GM18505 (cell line): ENCODE measurements around the gene RAB11FIP2.
A peak's percentile ranks its signal among the peaks of the same experiment; 100 is the strongest.

ENCODE experiments used
- ATAC-seq: cut with Tn5 transposase; IDR thresholded peaks from one replicate; pipeline ENCODE4 v1.9.1; 2021; ENCODE audit not compliant: unreplicated experiment
- POLR2A ChIP-seq: IDR thresholded peaks from 4 replicates; pipeline ENCODE4 v1.6.1; 2011; ENCODE audit warnings: borderline replicate concordance; ENCODE audit not compliant: insufficient read depth, insufficient read length; ENCODE audit errors: extremely low read depth

Gene RAB11FIP2

DNA sequence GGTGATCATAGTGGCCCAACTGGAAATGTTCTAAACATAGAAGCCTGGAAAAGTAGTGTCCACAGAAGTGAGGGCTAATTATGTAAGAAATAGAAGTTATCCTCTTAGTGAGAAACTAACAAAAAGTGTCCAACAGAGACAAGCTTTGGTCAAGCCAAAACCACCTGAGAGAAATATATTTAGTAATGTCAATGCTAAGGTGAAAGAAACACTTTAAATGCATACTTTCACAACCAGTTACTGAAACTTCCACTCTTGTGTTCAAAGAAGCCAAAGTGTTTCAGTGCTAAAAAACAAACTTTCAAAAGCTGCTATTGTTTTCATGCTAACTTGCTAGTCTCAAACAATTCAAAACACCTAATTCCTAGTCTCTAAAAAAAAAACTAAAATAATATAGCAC is 18.1 kb downstream of the RAB11FIP2 start:
- no peak for TF ChIP-seq POLR2A
- ATAC-seq: peak; percentile 76

DNA sequence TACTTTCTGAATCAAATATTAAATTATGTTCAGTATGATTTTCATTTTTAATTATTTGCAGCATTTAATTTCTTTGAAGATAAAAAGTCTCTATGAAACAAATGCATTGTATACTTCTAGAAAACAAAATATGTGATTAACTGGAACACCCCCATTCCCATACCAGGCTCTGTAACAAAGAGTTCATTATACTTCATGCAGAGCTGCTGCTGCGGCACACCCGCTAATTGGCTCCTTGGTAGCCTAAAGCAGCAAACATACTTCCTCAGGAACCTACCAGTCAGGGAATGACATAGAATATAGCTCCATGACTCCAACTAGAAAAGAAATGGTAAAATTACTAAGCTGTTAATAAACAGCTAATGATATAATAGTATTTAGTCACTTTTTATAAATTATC is 19.3 kb downstream of the RAB11FIP2 start:
- no peak for TF ChIP-seq POLR2A
- no peak for ATAC-seq

DNA sequence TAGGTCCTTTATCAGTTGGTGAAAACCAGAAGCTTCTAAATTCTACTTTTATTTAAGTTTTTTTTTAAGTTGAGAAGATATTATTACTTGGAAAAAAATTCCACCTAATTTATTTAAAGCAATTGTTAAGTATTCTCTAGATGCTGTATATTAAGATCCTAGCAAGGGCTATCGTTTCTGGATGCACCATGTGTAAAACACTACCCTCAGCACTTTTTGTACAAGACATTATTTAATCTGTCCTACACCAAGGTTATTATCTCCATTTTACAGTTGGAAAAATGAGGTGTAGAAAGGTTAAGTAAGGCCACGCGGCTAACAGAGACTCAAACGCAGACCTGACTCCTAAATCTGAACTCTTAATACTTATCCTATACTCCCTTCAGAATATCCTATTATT is 19.8 kb downstream of the RAB11FIP2 start:
- TF ChIP-seq POLR2A: no peak

DNA sequence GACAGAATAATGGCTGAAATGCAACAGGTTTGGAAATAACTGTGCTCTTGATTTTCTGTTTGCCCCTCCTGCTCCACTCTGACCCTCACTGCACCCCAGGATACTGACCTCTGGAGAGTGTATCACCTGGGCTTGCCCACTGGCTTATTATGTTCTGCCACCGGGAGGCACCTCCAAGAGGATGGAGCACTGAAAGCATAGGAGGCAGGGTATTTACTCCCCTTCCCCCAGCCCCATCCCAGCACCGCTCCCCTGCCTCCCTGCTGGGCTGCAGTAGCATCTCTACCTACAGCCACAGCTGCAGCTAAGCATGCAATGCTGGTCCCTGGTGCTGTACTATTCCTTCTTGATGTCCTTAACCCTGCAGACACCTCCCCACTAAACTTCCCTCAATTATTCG is 26.4 kb downstream of the RAB11FIP2 start:
- TF ChIP-seq POLR2A: no peak
- no peak for ATAC-seq

More for the DNA sequence above, 19.8 kb downstream of the RAB11FIP2 start:
- no peak for ATAC-seq

DNA sequence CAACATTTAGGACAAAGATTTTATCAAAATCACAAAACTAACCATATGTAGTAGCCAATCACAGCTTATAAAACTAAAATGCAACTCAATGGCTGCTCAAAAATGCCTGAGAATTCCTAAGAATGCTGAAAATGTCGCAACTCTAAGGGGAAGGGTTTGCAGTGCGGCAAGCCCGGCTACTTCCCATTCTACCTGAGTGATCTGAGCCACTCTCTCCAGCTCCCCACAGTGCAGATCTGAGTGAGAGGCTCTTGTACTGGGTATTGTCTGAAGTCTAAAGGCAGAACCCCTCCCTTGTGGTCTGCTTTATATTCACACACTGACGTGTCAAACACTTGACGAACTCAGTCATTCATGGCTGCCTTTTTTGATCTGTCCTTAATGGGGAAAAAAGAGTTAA is 28.9 kb downstream of the RAB11FIP2 start:
- TF ChIP-seq POLR2A: no peak
- no peak for ATAC-seq

DNA sequence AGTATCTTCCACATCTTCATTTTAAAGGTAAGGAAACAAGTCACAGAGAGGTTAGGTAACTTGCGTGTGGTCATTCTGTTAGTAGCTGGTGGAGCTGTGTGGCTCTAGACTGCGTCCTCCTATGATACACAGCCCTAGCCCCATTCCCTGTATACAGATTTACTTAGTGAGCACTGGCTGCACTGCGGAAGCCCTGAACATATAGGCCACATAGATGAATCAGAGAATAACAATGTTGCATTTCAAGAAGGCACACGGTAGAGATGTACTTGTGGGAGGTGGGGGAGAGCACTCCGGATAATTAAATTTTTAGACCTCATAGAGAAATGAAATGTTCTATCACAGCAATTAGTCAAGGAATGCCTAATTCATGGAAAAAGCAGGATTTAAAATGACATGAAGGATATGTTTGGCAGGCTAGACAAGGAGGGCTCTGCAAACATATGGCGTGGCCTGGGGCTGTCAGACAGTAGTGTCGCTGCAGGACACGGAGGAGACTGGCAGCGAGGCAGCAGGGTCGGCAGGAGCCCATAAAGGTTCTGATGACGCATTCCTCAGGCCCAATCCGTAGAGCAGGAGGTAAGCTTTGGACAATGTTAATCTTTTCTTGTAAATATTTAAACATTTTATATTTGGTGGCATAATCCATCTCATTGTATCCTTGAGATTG is 29.5 kb downstream of the RAB11FIP2 start:
- no peak for TF ChIP-seq POLR2A

DNA sequence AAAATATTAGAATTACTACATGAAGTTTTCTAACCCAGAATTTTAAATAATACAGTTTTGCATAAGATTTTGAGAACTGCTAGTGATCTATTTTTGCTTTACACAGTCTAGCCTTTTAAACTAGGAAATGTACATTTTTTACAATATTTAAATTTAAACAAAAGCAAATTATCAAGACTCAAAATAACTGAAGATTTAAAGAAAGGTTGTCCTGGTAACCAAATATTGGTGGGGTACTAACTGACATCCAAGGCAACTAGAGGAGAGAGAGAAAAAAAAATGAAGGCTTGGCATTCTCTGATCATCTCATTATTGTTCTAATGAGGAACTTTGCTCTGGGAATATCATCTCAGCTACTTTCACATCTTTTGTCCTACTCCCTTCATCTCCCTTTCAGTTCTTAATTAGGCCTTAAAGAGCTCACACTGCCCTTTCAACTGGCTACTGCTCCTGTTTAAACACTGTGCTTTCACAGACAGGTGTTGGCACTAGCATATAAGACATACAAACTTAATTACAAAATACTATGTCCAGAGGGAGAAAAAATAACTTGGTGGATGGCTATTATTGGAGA is 33.7 kb downstream of the RAB11FIP2 start:
- no peak for TF ChIP-seq POLR2A

More for the DNA sequence above, 29.5 kb downstream of the RAB11FIP2 start:
- ATAC-seq: no peak

DNA sequence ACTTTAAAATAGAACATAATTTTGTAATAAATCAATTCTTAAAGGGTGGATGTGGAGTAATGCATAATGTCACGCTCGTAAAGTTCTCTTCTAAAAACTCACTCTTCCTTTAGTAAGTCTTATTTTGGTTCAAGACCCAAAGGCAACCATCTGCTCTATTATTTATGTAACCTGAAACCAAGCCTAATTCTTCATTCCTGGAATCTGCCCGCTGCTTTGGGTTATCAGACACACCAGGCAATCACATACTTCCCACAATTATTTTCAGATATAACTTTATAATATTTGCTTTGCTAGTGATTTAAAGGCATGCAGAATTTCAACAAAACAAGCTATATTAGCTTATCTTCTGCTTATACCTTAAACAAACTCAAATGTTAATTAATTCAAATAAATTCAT is 39.0 kb downstream of the RAB11FIP2 start:
- no peak for ATAC-seq
- TF ChIP-seq POLR2A: no peak

More for the DNA sequence above, 33.7 kb downstream of the RAB11FIP2 start:
- ATAC-seq: no peak

DNA sequence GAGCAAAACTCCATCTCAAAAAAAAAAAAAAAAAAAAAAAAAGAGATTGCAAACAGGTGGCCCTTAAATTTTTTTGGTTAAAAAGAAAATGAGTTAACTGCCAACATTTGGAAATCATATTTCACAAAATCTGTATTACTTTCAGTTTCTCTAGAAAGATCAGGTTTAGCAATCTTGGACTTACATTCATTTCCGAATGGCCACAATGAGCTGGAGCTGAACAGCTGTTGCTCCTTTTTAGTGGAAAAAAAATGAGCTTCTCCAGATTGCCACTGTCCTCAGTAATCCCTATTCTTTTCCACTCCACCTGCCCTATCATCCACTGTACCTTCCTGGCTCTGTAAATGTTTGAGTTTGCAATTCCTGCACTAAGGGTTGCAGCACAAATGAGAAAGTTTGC is 43.6 kb downstream of the RAB11FIP2 start:
- no peak for TF ChIP-seq POLR2A

DNA sequence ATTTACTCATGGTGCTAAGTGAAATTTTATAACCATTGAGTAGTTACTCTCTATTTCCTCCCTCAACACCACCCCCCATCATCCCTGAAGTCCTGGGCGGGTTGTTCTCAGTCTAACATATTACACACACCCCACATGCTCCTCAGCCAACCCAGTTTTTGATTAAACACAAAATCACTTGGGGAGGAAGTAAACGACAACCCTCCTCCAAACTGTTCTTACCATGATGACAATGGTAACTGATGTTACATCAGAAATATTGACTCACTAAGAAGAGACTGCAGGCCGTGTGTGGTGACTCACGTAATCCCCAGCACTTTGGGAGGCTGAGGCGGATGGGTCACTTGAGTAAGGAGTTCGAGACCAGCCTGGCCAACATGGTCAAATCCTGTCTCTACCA is 44.2 kb downstream of the RAB11FIP2 start:
- no peak for ATAC-seq
- no peak for TF ChIP-seq POLR2A

More for the DNA sequence above, 43.6 kb downstream of the RAB11FIP2 start:
- ATAC-seq: no peak

DNA sequence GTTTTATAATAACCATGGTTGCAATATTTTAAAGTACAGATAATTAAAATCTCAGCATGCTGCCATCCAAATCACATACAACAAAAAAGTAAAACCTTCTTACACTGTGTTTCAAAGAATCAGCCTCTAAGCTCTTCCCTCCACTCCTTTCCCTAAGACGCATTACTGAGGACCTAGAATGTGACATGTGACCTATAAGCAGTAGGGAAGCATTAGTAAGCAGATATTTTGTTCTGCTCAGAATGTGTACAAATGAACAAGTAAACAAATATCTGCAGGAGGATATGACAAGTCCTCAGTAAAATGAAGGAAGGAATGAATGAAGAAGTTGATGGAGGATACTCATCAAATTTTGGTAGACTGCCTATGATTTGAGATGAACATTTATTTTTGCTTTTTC is 49.1 kb downstream of the RAB11FIP2 start:
- TF ChIP-seq POLR2A: no peak
- ATAC-seq: no peak

DNA sequence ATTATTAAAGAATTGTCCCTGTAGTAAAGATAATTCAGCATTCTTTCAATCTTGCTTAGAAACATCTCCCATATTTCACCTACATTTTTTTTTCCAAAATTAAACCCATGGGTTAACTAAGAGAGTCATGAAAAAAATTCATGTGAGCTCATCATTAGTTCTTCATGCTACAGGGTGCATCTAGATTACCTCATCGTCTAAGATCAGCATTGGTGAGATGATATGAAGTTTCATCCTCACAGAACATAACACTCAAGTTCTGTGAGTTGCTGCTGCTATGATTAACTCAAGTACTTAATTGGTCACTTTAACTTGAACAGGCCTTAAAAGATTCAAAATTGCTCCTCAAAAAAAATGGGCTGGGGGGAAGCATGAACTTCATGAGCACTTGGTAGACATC is 50.0 kb downstream of the RAB11FIP2 start:
- ATAC-seq: no peak
- no peak for TF ChIP-seq POLR2A

DNA sequence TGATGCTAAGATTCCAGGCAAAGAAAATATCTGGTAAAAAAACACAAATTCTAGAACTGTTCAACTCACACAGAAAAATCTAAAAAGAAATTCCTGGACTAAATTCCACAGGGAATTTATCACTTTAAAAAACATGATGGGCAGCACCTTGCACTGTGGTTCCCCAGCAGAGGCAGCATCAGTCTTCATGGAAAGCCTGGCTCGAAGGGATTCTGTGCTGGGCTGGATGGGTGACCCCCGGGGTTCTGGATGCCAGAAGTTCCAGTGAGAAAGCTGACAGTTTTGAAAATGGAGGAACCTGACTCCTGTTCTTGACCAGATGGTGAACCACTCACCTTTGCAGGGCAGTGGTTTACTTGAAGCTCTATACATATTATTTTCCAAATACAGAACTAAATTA is 52.0 kb downstream of the RAB11FIP2 start:
- no peak for ATAC-seq
- no peak for TF ChIP-seq POLR2A

DNA sequence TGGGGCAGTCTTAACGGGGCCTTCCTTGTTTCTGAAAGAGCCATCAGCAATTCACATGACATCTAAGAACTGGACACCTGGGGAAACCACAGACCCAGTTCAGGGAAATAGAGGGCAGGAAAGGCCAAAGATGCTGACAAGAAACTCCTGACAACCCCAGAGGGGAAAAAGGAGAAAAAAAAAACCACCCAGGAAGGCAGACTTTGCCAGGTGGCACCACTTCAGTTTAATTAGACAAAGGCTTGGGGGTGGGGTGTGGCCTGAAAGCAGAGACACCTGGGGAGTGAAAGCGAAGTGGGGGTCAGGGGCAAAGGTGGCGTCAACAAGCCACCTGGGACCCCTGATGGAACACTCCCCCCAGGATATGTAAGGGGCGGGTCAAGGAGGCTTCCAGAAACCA is 53.6 kb downstream of the RAB11FIP2 start:
- ATAC-seq: no peak
- no peak for TF ChIP-seq POLR2A
